Common myeloid progenitor, CD34-positive (primary cell): ENCODE data around the gene P3H1.

Experiments
- CTCF ChIA-PET: fragments of 350-600 bp; sonication (Branson Sonifier 250); formaldehyde crosslinking; loops from one replicate; lab custom pipeline; 2021; ENCODE audit warnings: antibody characterized with exemption; lab: Charles Lee
- POLR2A ChIA-PET: fragments of 350-600 bp; sonication (Branson Sonifier 250); formaldehyde crosslinking; loops from one replicate; lab custom pipeline; 2021; ENCODE audit warnings: antibody characterized with exemption; lab: Charles Lee
- DNase-seq, 3 donors: peaks; one replicate each; pipeline versions ENCODE4 v3.0.0 to v3.0.0-alpha.2; 2013
- H3K27ac ChIP-seq, 2 experiments: 1 replicate in 1 of 2; 2 replicates in 1 of 2; pipeline ENCODE4 v1.7.0; 2013; ENCODE audit warnings: inconsistent platforms in 2 of 2, low read length in 2 of 2, mild to moderate bottlenecking in 2 of 2, low read depth in 1 of 2, moderate library complexity in 1 of 2; ENCODE audit not compliant: severe bottlenecking in 2 of 2, insufficient read depth in 1 of 2, poor library complexity in 1 of 2
- H3K27me3 ChIP-seq, 5 experiments: replicated peaks in 2 of 5; 1 replicate in 3 of 5; 2 replicates in 2 of 5; pipeline versions ENCODE4 v1.6.1 to v1.7.0; 2013; ENCODE audit warnings: low read length in 4 of 5, mild to moderate bottlenecking in 2 of 5, moderate library complexity in 2 of 5, inconsistent platforms in 1 of 5; ENCODE audit not compliant: insufficient read depth in 5 of 5, control insufficient read depth in 4 of 5
- H3K36me3 ChIP-seq, 4 experiments: 1 replicate in 2 of 4; 2 replicates in 2 of 4; pipeline versions ENCODE4 v1.6.1 to v1.7.0; 2013; ENCODE audit warnings: low read length in 3 of 4, control low read depth in 1 of 4, mild to moderate bottlenecking in 1 of 4; ENCODE audit not compliant: control insufficient read depth in 4 of 4, insufficient read depth in 4 of 4
- H3K4me1 ChIP-seq, 4 experiments: 1 replicate in 3 of 4; 2 replicates in 1 of 4; pipeline versions ENCODE4 v1.6.1 to v1.7.1; 2013; ENCODE audit warnings: low read length in 3 of 4, mild to moderate bottlenecking in 3 of 4, control low read depth in 1 of 4, inconsistent platforms in 1 of 4, moderate library complexity in 1 of 4; ENCODE audit not compliant: control insufficient read depth in 4 of 4, insufficient read depth in 4 of 4; ENCODE audit errors: control extremely low read depth in 1 of 4
- H3K4me3 ChIP-seq, 7 experiments: 1 replicate in 4 of 7; 2 replicates in 3 of 7; pipeline versions ENCODE4 v1.5.1 to v1.7.0; 2013; ENCODE audit warnings: mild to moderate bottlenecking in 7 of 7, low read length in 6 of 7, moderate library complexity in 6 of 7, inconsistent platforms in 2 of 7, low read depth in 2 of 7, control low read depth in 1 of 7; ENCODE audit not compliant: insufficient read depth in 4 of 7, control insufficient read depth in 1 of 7; ENCODE audit errors: extremely low read depth in 1 of 7
- H3K9me3 ChIP-seq, 5 experiments: 1 replicate in 4 of 5; 2 replicates in 1 of 5; pipeline versions ENCODE4 v1.6.1 to v1.7.1; 2013; ENCODE audit warnings: low read length in 4 of 5, mild to moderate bottlenecking in 2 of 5, inconsistent platforms in 1 of 5, low read depth in 1 of 5, moderate library complexity in 1 of 5; ENCODE audit not compliant: control insufficient read depth in 4 of 5, insufficient read depth in 2 of 5; ENCODE audit errors: control extremely low read depth in 1 of 5
- WGBS: methylation state at CpG from one replicate; pipeline ENCODE4 v1.1.5; 2013; ENCODE audit not compliant: insufficient coverage; 5-methylcytosine and 5-hydroxymethylcytosine counted together

The P3H1 gene

GRCh38 chr1:42776502-42776901, 9.7 kb upstream of the P3H1 start:
- Histone ChIP-seq H3K27me3 (no peaks in the 10 kb centered on the region), H3K36me3 (peaks cover 23 to 69% (median 43%) of the 10 kb centered on the region in 4 experiments), H3K4me3 (no peak overlapping the region), H3K4me1 (no peaks in the 10 kb centered on the region), H3K27ac (no peak overlapping the region), H3K9me3 (peaks cover 0 to 1% (median 0%) of the 10 kb centered on the region in 5 experiments)
- ChIA-PET POLR2A (no interaction called here), CTCF (interaction anchor here (1.2 to 8.8 kb wide), 4 partner anchors 9 to 298 kb away, joined by 3 to 106 read pairs (median 26); partner anchors contain the start of genes C1orf50 and P3H1)
- DNase-seq = no peak
- 95% methylated on average over 4 of the region's 6 CpGs for WGBS

DNA sequence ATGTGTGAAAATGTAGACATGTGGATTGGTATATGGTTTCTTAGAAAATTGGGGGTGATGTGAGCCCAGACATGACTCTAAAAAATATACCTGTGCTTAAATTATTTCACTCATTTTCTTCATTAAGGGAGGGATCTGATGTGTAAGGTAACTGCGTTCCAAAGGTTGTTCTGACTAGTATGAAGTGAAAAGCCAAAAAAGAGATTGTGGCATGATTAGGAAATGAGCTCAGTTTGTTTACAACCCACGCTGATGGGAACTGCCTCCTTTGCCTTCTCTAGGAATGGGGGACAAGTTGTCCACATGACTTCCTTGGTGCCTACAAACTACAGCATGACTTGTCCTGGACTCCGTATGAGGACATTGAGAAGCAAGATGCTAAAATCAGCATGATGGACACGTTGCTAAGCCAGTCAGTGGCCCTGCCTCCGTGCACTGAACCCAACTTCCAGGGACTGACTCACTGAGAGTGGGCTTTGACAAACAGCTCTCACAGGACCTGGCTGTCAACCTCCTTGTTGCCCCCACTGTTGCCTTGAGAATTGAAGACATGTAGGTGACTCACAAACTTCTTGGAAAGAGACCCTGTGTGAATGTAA, 8.2 kb upstream of the P3H1 start:
- DNase-seq = no peak
- Histone ChIP-seq H3K9me3 (peaks cover 0 to 1% (median 0%) of the 10 kb centered on the region in 5 experiments), H3K27ac (no peak overlapping the region), H3K4me1 (no peaks in the 10 kb centered on the region), H3K36me3 (peaks cover 20 to 59% (median 36%) of the 10 kb centered on the region in 4 experiments), H3K27me3 (no peaks in the 10 kb centered on the region), H3K4me3 (no peak overlapping the region)
- 96% methylated on average over 5 of the region's 5 CpGs for WGBS
- CTCF ChIA-PET = interaction anchor here (1.4 to 8.8 kb wide), 3 partner anchors 9 to 299 kb away, joined by 4 to 106 read pairs (median 5); no protein-coding TSS in a partner anchor
- POLR2A ChIA-PET = no interaction called here

DNA sequence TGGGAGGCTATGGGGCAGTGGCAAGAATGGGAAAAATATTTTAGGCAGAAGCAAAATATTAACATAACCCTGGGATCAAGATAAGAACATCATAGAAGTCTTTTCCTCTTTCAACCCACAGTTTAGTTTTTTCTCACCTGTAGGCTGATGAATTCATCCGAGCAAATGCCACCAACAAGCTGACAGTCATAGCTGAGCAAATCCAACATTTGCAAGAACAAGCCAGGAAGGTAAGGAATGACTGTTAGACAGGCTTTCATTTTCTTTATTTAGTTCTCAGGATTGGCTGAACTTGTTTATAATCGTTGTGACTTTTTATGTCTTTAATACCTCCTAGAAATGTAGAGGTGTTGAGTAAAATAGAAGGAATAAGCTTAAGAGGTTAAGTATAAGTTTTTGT, 6.6 kb upstream of the P3H1 start:
- CTCF ChIA-PET = interaction anchor here (0.5 to 1.6 kb wide), 3 partner anchors 73 to 300 kb away, joined by 3 to 5 read pairs (median 3); partner anchors contain the start of gene ZNF691
- POLR2A ChIA-PET = no interaction called here

GRCh38 chr1:42769811-42770210, 3.0 kb upstream of the P3H1 start:
- Histone ChIP-seq H3K36me3 (peaks cover 2 to 18% (median 8%) of the 10 kb centered on the region in 4 experiments), H3K27ac (no peak overlapping the region), H3K4me3 (no peak overlapping the region), H3K4me1 (peaks cover 22 to 26% (median 24%) of the 10 kb centered on the region in 4 experiments), H3K9me3 (no peaks in the 10 kb centered on the region), H3K27me3 (no peaks in the 10 kb centered on the region)
- POLR2A ChIA-PET = no interaction called here
- DNase-seq = no peak
- CTCF ChIA-PET = interaction anchor here (4.2 kb wide), 1 partner anchor 8 kb away, joined by 28 read pairs; no protein-coding TSS in a partner anchor
- WGBS = 100% methylated on average over 2 of the region's 3 CpGs

More for the DNA sequence above, 6.6 kb upstream of the P3H1 start:
- no peak for DNase-seq
- Histone ChIP-seq H3K9me3 (peaks cover 0 to 1% (median 0%) of the 10 kb centered on the region in 5 experiments), H3K27ac (no peak overlapping the region), H3K4me1 (peaks cover 0 to 4% (median 1%) of the 10 kb centered on the region in 4 experiments), H3K27me3 (no peaks in the 10 kb centered on the region), H3K4me3 (no peak overlapping the region), H3K36me3 (peaks cover 22 to 53% (median 33%) of the 10 kb centered on the region in 4 experiments)
- 83% methylated on average over 2 of the region's 2 CpGs for WGBS

- H3K4me1 ChIP-seq = peaks cover 26 to 31% (median 28%) of the 10 kb centered on the region in 4 experiments
- ChIA-PET CTCF (interaction anchor here (1.6 to 4.2 kb wide), 2 partner anchors 9 to 19 kb away, joined by 4 to 28 read pairs; no protein-coding TSS in a partner anchor), POLR2A (interaction anchor here (0.6 kb wide), 1 partner anchor 189 kb away, joined by 4 read pairs; no protein-coding TSS in a partner anchor)
- peak overlapping the region in 1 of 2 experiments; percentile 90 for H3K27ac ChIP-seq
- no CpG with 5 or more reads among the region's 2 CpGs for WGBS
- H3K27me3 ChIP-seq = no peaks in the 10 kb centered on the region
- peak overlapping the region in 6 of 7 experiments; percentile 81 to 98 (median 94) for H3K4me3 ChIP-seq
- H3K36me3 ChIP-seq = peaks cover under 1 to 6% (median 1%) of the 10 kb centered on the region in 4 experiments
- H3K9me3 ChIP-seq = no peaks in the 10 kb centered on the region
- DNase-seq = no peak
These were observed 1.3 kb upstream of the P3H1 start for GRCh38 chr1:42768172-42768571.

DNA sequence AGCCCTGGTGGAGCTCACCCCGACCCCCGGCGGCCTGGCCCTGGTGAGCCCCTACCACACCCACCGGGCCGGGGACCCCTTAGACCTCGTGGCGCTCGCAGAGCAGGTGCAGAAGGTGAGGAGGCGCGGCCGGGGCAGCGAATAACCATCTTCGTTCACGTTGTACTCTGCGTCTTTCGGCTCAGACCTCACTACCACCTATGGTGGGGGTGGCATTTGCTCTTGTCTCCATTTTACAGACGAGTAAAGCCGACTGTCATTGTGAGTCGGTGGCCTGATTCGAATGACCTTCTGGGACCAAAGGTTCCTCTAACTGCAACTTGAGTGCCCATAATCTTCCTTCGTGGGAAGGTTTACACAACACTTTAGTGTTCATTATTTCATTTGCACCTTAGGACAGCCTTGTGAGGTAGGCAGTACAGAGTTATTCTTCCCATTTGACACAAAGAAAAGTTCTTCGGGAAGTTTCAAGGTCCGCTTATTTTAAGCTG, 727 bp upstream of the P3H1 start:
- Histone ChIP-seq H3K27ac (peak overlapping the region; percentile 64 to 90), H3K9me3 (no peaks in the 10 kb centered on the region), H3K36me3 (peaks cover 0 to 2% (median under 1%) of the 10 kb centered on the region in 4 experiments), H3K4me3 (peak overlapping the region; percentile 81 to 98 (median 96)), H3K27me3 (no peaks in the 10 kb centered on the region), H3K4me1 (peaks cover 26 to 34% (median 30%) of the 10 kb centered on the region in 4 experiments)
- DNase-seq = no peak
- POLR2A ChIA-PET = interaction anchor here (0.6 to 1.2 kb wide), 3 partner anchors 80 to 190 kb away, joined by 3 to 8 read pairs (median 4); partner anchors contain the start of gene YBX1
- 7% methylated on average over 21 of the region's 23 CpGs for WGBS
- CTCF ChIA-PET = interaction anchor here (0.6 to 4.2 kb wide), 6 partner anchors 10 to 431 kb away, joined by 3 to 28 read pairs (median 4); partner anchors contain the start of genes ERMAP and SVBP
